K562 (cell line): Measurements from ENCODE around the gene TRIM4. TPM values are rescaled to one million over a fixed set of nuclear protein-coding genes. Genes with fewer than 3 reads are reported as not detected.

Experiments used
- ARID3B ChIP-seq: fragments of 250-450 bp; sonication (Bioruptor Pico); IDR thresholded peaks from 2 replicates; pipeline ENCODE4 v1.4.0; 2020; ENCODE audit warnings: borderline replicate concordance
- CREB1 ChIP-seq, 2 experiments: sonication (generic) in 1 of 2; formaldehyde crosslinking in 1 of 2; IDR thresholded peaks; 2 replicates each; pipeline versions ENCODE4 v1.6.1 to v1.8.0; 2012 to 2022; ENCODE audit warnings: inconsistent platforms in 1 of 2, mild to moderate bottlenecking in 1 of 2, missing genetic modification reagents in 1 of 2, moderate library complexity in 1 of 2
- DIDO1 ChIP-seq: fragments of 450-650 bp; IDR thresholded peaks from 2 replicates; pipeline ENCODE4 v1.6.1; 2016; ENCODE audit warnings: low read depth, missing biosample characterization, missing genetic modification characterization
- DNMT1 ChIP-seq: fragments of 450-650 bp; IDR thresholded peaks from 2 replicates; pipeline ENCODE4 v1.6.1; 2016; ENCODE audit warnings: antibody characterized with exemption, mild to moderate bottlenecking
- E2F1 ChIP-seq: sonication (generic); formaldehyde crosslinking; IDR thresholded peaks from 2 replicates; pipeline ENCODE4 v1.8.1; 2023; ENCODE audit warnings: mild to moderate bottlenecking, missing genetic modification reagents, moderate library complexity
- E2F8 ChIP-seq: fragments of 450-650 bp; IDR thresholded peaks from 2 replicates; pipeline ENCODE4 v1.7.1; 2018; ENCODE audit warnings: mild to moderate bottlenecking, low read depth; ENCODE audit not compliant: partially characterized antibody
- FOXA3 ChIP-seq, 2 experiments: fragments of 450-650 bp in 1 of 2; sonication (generic) in 1 of 2; formaldehyde crosslinking; IDR thresholded peaks in 1 of 2; conservative IDR thresholded peaks in 1 of 2; 2 replicates each; pipeline versions ENCODE4 v1.4.0 to v1.8.0; 2020 to 2022; ENCODE audit warnings: mild to moderate bottlenecking in 2 of 2, missing genetic modification reagents in 1 of 2
- HNRNPLL ChIP-seq: fragments of 200-400 bp; formaldehyde crosslinking; IDR thresholded peaks from 2 replicates; pipeline ENCODE4 v1.6.1; 2017; ENCODE audit warnings: low read length, low read depth, mild to moderate bottlenecking; ENCODE audit not compliant: poor library complexity, severe bottlenecking
- ILF3 ChIP-seq: fragments of 450-650 bp; IDR thresholded peaks from 2 replicates; pipeline ENCODE4 v1.6.1; 2018; ENCODE audit warnings: antibody characterized with exemption, mild to moderate bottlenecking, moderate library complexity, borderline replicate concordance
- MEF2A ChIP-seq: IDR thresholded peaks from 2 replicates; pipeline ENCODE4 v1.6.1; 2011; ENCODE audit warnings: low read depth, mild to moderate bottlenecking, low read length, moderate library complexity; ENCODE audit not compliant: control insufficient read depth
- POLR2H ChIP-seq: IDR thresholded peaks from 2 replicates; pipeline ENCODE4 v1.6.1; 2016; ENCODE audit warnings: missing genetic modification characterization, low read depth, mild to moderate bottlenecking, control low read depth, missing compliant biosample characterization, moderate library complexity
- U2AF1 ChIP-seq: fragments of 200-400 bp; formaldehyde crosslinking; optimal IDR thresholded peaks from 2 replicates; pipeline ENCODE3; 2017; ENCODE audit warnings: mild to moderate bottlenecking, low read depth, low read length, moderate library complexity
- ZBTB11 ChIP-seq, 3 experiments: fragments of 200-800 bp in 1 of 3; fragments of 250-450 bp in 1 of 3; fragments of 450-650 bp in 1 of 3; sonication (Bioruptor Pico) in 1 of 3; sonication (Bioruptor generic) in 1 of 3; formaldehyde crosslinking in 1 of 3; IDR thresholded peaks; 2 replicates each; pipeline versions ENCODE4 v1.6.1 to v1.8.0; 2016 to 2022; ENCODE audit warnings: mild to moderate bottlenecking in 2 of 3, missing genetic modification characterization in 2 of 3, missing compliant biosample characterization in 1 of 3, moderate library complexity in 1 of 3
- ZNF253 ChIP-seq: fragments of 250-450 bp; sonication (Bioruptor Pico); conservative IDR thresholded peaks from 2 replicates; pipeline ENCODE4 v1.6.1; 2021; ENCODE audit warnings: mild to moderate bottlenecking
- ZNF584 ChIP-seq: fragments of 200-800 bp; sonication (Bioruptor generic); IDR thresholded peaks from 2 replicates; pipeline ENCODE4 v1.6.1; 2016; ENCODE audit warnings: low read depth, mild to moderate bottlenecking, missing genetic modification characterization, missing compliant biosample characterization
- polyA plus RNA-seq, 8 experiments: library from polyadenylated mRNA; depleted of rRNA in 4 of 8; stranded (reverse) in 5 of 8; unstranded in 3 of 8; fragments of >200 nt; fragmentation: Nextera tagmentation in 2 of 8; fragmentation: Illumina TruSeq in 1 of 8; extraction: Ambion mirVana in 2 of 8; extraction: Trizol in 1 of 8; gene quantifications; 2 replicates each; pipeline versions ENCODE4 v1.2.1 to v1.2.3, GENCODE V29; 2011 to 2014; ENCODE audit warnings: inconsistent platforms in 1 of 8, missing spikeins in 1 of 8
- total RNA-seq, 7 experiments: library from RNA; depleted of rRNA in 6 of 7; stranded (reverse); fragments of >200 nt in 6 of 7; fragmentation: Illumina TruSeq in 2 of 7; extraction: Trizol in 2 of 7; gene quantifications; 2 replicates each; pipeline versions ENCODE4 v1.2.1 to v1.2.3, GENCODE V29; 2011 to 2021; ENCODE audit warnings: low replicate concordance in 1 of 7

The TRIM4 gene
- total and polyA plus RNA-seq, 9 of the 15 experiments (the other 6 are each of a cell fraction or from before 2014, with no cell fraction given), result 6.2 to 28.3 (median 22.4) TPM

GRCh38 chr7:99848420-99849216, 70.7 kb downstream of the TRIM4 start (continued):
- TF ChIP-seq E2F1 (CRISPR knock-in tag) (no peak), E2F8 (no peak), CREB1 (IDR thresholded peaks at IDR 0.05) (peak; percentile 19; the same call in 1 of the 2 replicates), CREB1 (CRISPR knock-in tag; IDR thresholded peaks at IDR 0.05) (no peak), HNRNPLL (no peak), DIDO1 (tag) (no peak), ZBTB11 (CRISPR knock-in tag; IDR thresholded peaks at IDR 0.05) (no peak), ILF3 (no peak), U2AF1 (no peak), MEF2A (no peak), DNMT1 (no peak), ZNF253 (CRISPR knock-in tag) (no peak), ZNF584 (CRISPR knock-in tag) (no peak), FOXA3 (CRISPR knock-in tag; conservative IDR thresholded peaks at IDR 0.05 in 1 of 2, IDR thresholded peaks at IDR 0.05 in 1 of 2) (no peak), POLR2H (no peak), ARID3B (CRISPR knock-in tag) (no peak)
